GM12865 (cell line): ENCODE measurements around the gene ZNF283.

ENCODE experiments used
- DNase-seq: peaks from one replicate; pipeline ENCODE4 v3.0.0; 2010; ENCODE audit warnings: low read depth
- H3K4me3 ChIP-seq: 2 replicates; pipeline ENCODE4 v1.5.1; 2011; ENCODE audit warnings: mild to moderate bottlenecking, low read depth, low read length, control low read depth
- CTCF ChIP-seq: IDR thresholded peaks from 2 replicates; pipeline ENCODE4 v1.5.1; 2011; ENCODE audit warnings: low read length, control low read depth, low read depth, inconsistent platforms; ENCODE audit not compliant: insufficient read depth; ENCODE audit errors: missing control alignments

The ZNF283 gene

GRCh38 chr19:43826787-43827754 lies at the start of gene ZNF283:
Gene ZNF283 (plus strand): TSS chr19:43827321. CDS start chr19:43833505, 6,184 bp downstream.
- DNase-seq: peak; percentile 89
- no peak for TF ChIP-seq CTCF
- peak within 1 kb of the TSS; percentile 58 for H3K4me3 ChIP-seq

- H3K4me3 ChIP-seq: peak overlapping the region; percentile 53
- no peak for DNase-seq
- no peak for TF ChIP-seq CTCF
Measured at GRCh38 chr19:43778651-43779050, 48.5 kb upstream of the ZNF283 start.

GRCh38 chr19:43779147-43779819 lies 47.8 kb upstream of the ZNF283 start:
- DNase-seq: no peak
- no peak for TF ChIP-seq CTCF
- peak overlapping the region; percentile 53 for H3K4me3 ChIP-seq

GRCh38 chr19:43779820-43780219 lies 47.3 kb upstream of the ZNF283 start:
- peak; percentile 60 for DNase-seq
- H3K4me3 ChIP-seq: peak overlapping the region; percentile 53
- peak; percentile 41 for TF ChIP-seq CTCF

GRCh38 chr19:43780706-43781525 lies 46.2 kb upstream of the ZNF283 start, which contains the start of gene KCNN4:
Gene KCNN4 (minus strand): TSS chr19:43780973. CDS start chr19:43780861, 112 bp downstream.
- TF ChIP-seq CTCF: no peak
- peak within 1 kb of the TSS; percentile 53 for H3K4me3 ChIP-seq
- peak; percentile 82 for DNase-seq

- DNase-seq: peak; percentile 39
- peak overlapping the region; percentile 53 for H3K4me3 ChIP-seq
- TF ChIP-seq CTCF: no peak
Measured at GRCh38 chr19:43781630-43782310, 45.4 kb upstream of the ZNF283 start.
